Chondrocyte (in vitro differentiated cells): ENCODE measurements around the gene ZSWIM9. TPM values are rescaled to one million over a fixed set of nuclear protein-coding genes. Genes with fewer than 3 reads are reported as not detected.
A peak's percentile ranks its signal among the peaks of the same experiment; 100 is the strongest.

ENCODE experiments used
- DNase-seq: peaks from one replicate; pipeline ENCODE4 v3.0.0; 2021; ENCODE audit warnings: mixed read lengths, low spot score
- H3K27ac Mint-ChIP-seq: one replicate; pipeline ENCODE4 v1.8.0; 2021; ENCODE audit warnings: mild to moderate bottlenecking, moderate library complexity, mixed read lengths; ENCODE audit not compliant: unreplicated experiment
- H3K27me3 Mint-ChIP-seq: 2 replicates; pipeline ENCODE4 v1.8.0; 2021; ENCODE audit warnings: low read depth, mixed read lengths
- H3K36me3 Mint-ChIP-seq: 2 replicates; pipeline ENCODE4 v1.8.0; 2021; ENCODE audit warnings: low read depth, mixed read lengths
- H3K4me1 Mint-ChIP-seq: 2 replicates; pipeline ENCODE4 v1.8.0; 2021; ENCODE audit warnings: low read depth, mild to moderate bottlenecking, mixed read lengths
- H3K4me3 Mint-ChIP-seq: one replicate; pipeline ENCODE4 v1.8.0; 2021; ENCODE audit warnings: mild to moderate bottlenecking, moderate library complexity, mixed read lengths; ENCODE audit not compliant: unreplicated experiment
- H3K9me3 Mint-ChIP-seq: 2 replicates; pipeline ENCODE4 v1.8.0; 2021; ENCODE audit warnings: low read depth, mixed read lengths
- CTCF ChIP-seq: fragments of 200-600 bp; sonication (generic); IDR thresholded peaks from 2 replicates; pipeline ENCODE4 v1.5.0; 2021; ENCODE audit warnings: antibody characterized with exemption, mild to moderate bottlenecking, moderate library complexity
- total RNA-seq: library from RNA; stranded (reverse); gene quantifications from 3 replicates; pipeline ENCODE4 v1.2.1, GENCODE V29; 2021

Gene ZSWIM9
- total RNA-seq, 1 donor from 2014 or later = 5.0 TPM

- peaks cover 6% of the 10 kb centered on the region for H3K36me3 Mint-ChIP-seq
- H3K9me3 Mint-ChIP-seq = no peaks in the 10 kb centered on the region
- no peak for TF ChIP-seq CTCF
- no peak for DNase-seq
- peak overlapping the region; percentile 61 for H3K27ac Mint-ChIP-seq
- no peak overlapping the region for H3K4me3 Mint-ChIP-seq
- peaks cover 7% of the 10 kb centered on the region for H3K4me1 Mint-ChIP-seq
- H3K27me3 Mint-ChIP-seq = no peaks in the 10 kb centered on the region
Observed at GRCh38 chr19:48154003-48154402, 16.5 kb upstream of the ZSWIM9 start.

- Mint-ChIP-seq H3K4me3 (no peak overlapping the region), H3K9me3 (no peaks in the 10 kb centered on the region), H3K27me3 (no peaks in the 10 kb centered on the region), H3K4me1 (no peaks in the 10 kb centered on the region), H3K27ac (no peak overlapping the region), H3K36me3 (peaks cover 8% of the 10 kb centered on the region)
- TF ChIP-seq CTCF = no peak
- no peak for DNase-seq
Observed at GRCh38 chr19:48158210-48158790, 12.2 kb upstream of the ZSWIM9 start.

GRCh38 chr19:48168689-48169088 lies 1.8 kb upstream of the ZSWIM9 start:
- H3K36me3 Mint-ChIP-seq = peaks cover 5% of the 10 kb centered on the region
- H3K4me3 Mint-ChIP-seq = no peak overlapping the region
- H3K27ac Mint-ChIP-seq = no peak overlapping the region
- H3K27me3 Mint-ChIP-seq = no peaks in the 10 kb centered on the region
- TF ChIP-seq CTCF = no peak
- DNase-seq = no peak
- peaks cover 18% of the 10 kb centered on the region for H3K4me1 Mint-ChIP-seq
- no peaks in the 10 kb centered on the region for H3K9me3 Mint-ChIP-seq

- Mint-ChIP-seq H3K36me3 (peaks cover 9% of the 10 kb centered on the region), H3K27ac (peak overlapping the region; percentile 98), H3K9me3 (no peaks in the 10 kb centered on the region), H3K4me1 (peaks cover 18% of the 10 kb centered on the region), H3K27me3 (no peaks in the 10 kb centered on the region), H3K4me3 (peak overlapping the region; percentile 98)
- TF ChIP-seq CTCF = no peak
- no peak for DNase-seq
Observed at GRCh38 chr19:48169578-48169938, 922 bp upstream of the ZSWIM9 start.

- Mint-ChIP-seq H3K4me1 (peaks cover 18% of the 10 kb centered on the region), H3K9me3 (no peaks in the 10 kb centered on the region), H3K4me3 (peak overlapping the region; percentile 98), H3K27me3 (no peaks in the 10 kb centered on the region), H3K27ac (peak overlapping the region; percentile 66), H3K36me3 (peaks cover 9% of the 10 kb centered on the region)
- no peak for TF ChIP-seq CTCF
- no peak for DNase-seq
Observed at GRCh38 chr19:48170817-48171347, 402 bp downstream of the ZSWIM9 start.
